Natural killer cell treated with Interleukin-12 subunit alpha and Interleukin-12 subunit beta and Interleukin-15 and Interleukin-18, amount 100 ng/mL, for 72 hours (primary cell): Measurements from ENCODE around the gene TRABD2A. TPM values are rescaled to one million over a fixed set of nuclear protein-coding genes. Genes with fewer than 3 reads are reported as not detected.
"Not testable (repeated sequence)": the region's sequence is repeated elsewhere in the genome, so short reads cannot be mapped to it uniquely, and the experiment has no call there.

ENCODE experiments used
- ATAC-seq, 2 donors: fragments of 150-1000 bp; cut with Tn5 transposase in 1 of 2; sonication (Bioruptor Pico), chemical (Tn5 transposase) in 1 of 2; 2 replicates each; pipeline ENCODE4 v1.10.0; 2021
- DNase-seq: peaks from one replicate; pipeline ENCODE4 v3.0.0; 2022; ENCODE audit warnings: low spot score
- H3K27ac Mint-ChIP-seq, 2 donors: 1 replicate in 1 of 2; 2 replicates in 1 of 2; pipeline ENCODE4 v1.8.0; 2022; ENCODE audit warnings: mixed read lengths in 2 of 2, mild to moderate bottlenecking in 1 of 2, moderate library complexity in 1 of 2
- H3K27me3 Mint-ChIP-seq, 2 donors: 1 replicate in 1 of 2; 2 replicates in 1 of 2; pipeline ENCODE4 v1.8.0; 2022; ENCODE audit warnings: mixed read lengths in 2 of 2
- H3K36me3 Mint-ChIP-seq: one replicate; pipeline ENCODE4 v1.8.0; 2022; ENCODE audit warnings: mixed read lengths
- H3K4me1 Mint-ChIP-seq, 2 donors: 1 replicate in 1 of 2; 2 replicates in 1 of 2; pipeline ENCODE4 v1.8.0; 2022; ENCODE audit warnings: low read depth in 2 of 2, mixed read lengths in 2 of 2, mild to moderate bottlenecking in 1 of 2
- H3K4me3 Mint-ChIP-seq: one replicate; pipeline ENCODE4 v1.8.0; 2022; ENCODE audit warnings: mixed read lengths
- H3K9me3 Mint-ChIP-seq: 2 replicates; pipeline ENCODE4 v1.8.0; 2022; ENCODE audit warnings: mixed read lengths
- total RNA-seq, 2 donors: library from RNA; stranded (reverse); gene quantifications; one replicate each; pipeline ENCODE4 v1.2.3, GENCODE V29; 2022

Gene TRABD2A
- total RNA-seq, 2 donors from 2014 or later: 6.6 to 18.3 TPM

DNA sequence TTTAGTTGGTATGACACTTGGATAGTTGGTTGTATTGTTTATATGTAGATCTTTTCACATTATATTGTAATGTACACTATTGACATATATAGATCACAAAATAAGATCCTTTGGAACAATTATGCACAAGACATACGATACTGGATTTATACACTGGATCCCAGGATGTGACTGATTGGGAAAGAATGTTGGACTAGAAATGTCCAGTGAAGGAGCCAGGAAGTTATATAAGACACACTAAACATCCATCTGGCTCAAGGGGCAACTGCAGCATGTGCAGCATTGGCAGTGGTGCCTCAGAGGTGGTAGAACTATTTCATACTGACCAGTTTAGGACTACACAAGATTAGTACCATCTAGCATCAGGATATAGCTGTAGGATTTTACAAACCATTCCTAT lies 104.9 kb downstream of the TRABD2A start:
- ATAC-seq (no peak), DNase-seq (no peak)
- peaks cover 34% of the 10 kb centered on the region for H3K36me3 Mint-ChIP-seq
- H3K27ac Mint-ChIP-seq: no peak overlapping the region
- H3K27me3 Mint-ChIP-seq: no peaks in the 10 kb centered on the region
- peaks cover 7 to 22% of the 10 kb centered on the region in 2 donors for H3K4me1 Mint-ChIP-seq
- no peak overlapping the region for H3K4me3 Mint-ChIP-seq
- H3K9me3 Mint-ChIP-seq: peaks cover 20% of the 10 kb centered on the region

DNA sequence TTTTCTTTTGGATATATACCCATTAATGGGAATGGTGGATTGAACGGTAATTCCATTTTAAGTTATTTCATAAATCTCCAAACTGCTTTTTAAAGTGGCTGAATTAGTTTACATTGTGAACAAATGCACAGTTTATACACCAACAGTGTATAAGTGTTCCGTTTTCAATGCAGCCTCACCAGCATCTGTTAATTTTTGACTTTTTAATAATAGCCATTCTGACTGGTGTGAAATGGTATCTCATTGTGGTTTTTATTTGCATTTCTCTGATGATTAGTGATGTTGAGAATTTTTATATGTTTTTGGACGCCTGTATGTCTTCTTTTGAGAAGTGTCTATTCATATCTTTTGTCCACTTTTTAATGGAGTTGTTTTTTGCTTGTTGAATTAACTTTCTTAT lies 107.3 kb downstream of the TRABD2A start:
- not testable (repeated sequence) for DNase-seq, ATAC-seq, H3K27ac Mint-ChIP-seq, H3K4me1 Mint-ChIP-seq, H3K27me3 Mint-ChIP-seq, H3K4me3 Mint-ChIP-seq
- Mint-ChIP-seq H3K36me3 (peaks cover 36% of the 10 kb centered on the region), H3K9me3 (peaks cover 21% of the 10 kb centered on the region)

Other genes with a start within 250 kb of the TRABD2A start
- 1,000 to 10,000 TPM; 1,502 to 3,073 TPM for gene TMSB10, start 24.6 kb upstream of the TRABD2A start, total RNA-seq
- gene KCMF1, start 90.1 kb upstream of the TRABD2A start, total RNA-seq: 100 to 1,000 TPM in 1 of 2 donors, 10 to 100 TPM in 1; 96.1 to 117 TPM